K562 (cell line): ENCODE results near the gene CFAP70. TPM values are rescaled to one million over a fixed set of nuclear protein-coding genes. Genes with fewer than 3 reads are reported as not detected.

ENCODE experiments used
- ATAC-seq: fragments of 200-7000 bp; cut with Tn5 transposase; 3 replicates; pipeline ENCODE4 v1.9.1; 2020; ENCODE audit warnings: moderate library complexity
- BruUV-seq: library from RNA; stranded (reverse); fragments of 400-500 nt; replicated peaks from 2 replicates; lab custom pipeline; 2021; lab: Mats Ljungman, UMichigan
- CTCF ChIA-PET: fragments of 300-600 bp; formaldehyde crosslinking; extraction: SDS; loops from one replicate; lab custom pipeline; 2021; ENCODE audit warnings: low intra/inter-chr PET ratio; lab: Yijun Ruan, JAX
- POLR2A ChIA-PET: fragments of 300-600, 350-650 bp; sonication (Branson Sonifier 250); formaldehyde crosslinking; extraction: SDS; loops from one replicate; lab custom pipeline; 2021; ENCODE audit warnings: antibody characterized with exemption, inconsistent platforms; lab: Yijun Ruan, JAX
- DNase-seq, 4 experiments: peaks; one replicate each; pipeline versions ENCODE4 v3.0.0 to v3.0.0-alpha.2; 2011 to 2018; ENCODE audit warnings: low spot score in 3 of 4, mixed read lengths in 3 of 4; ENCODE audit errors: extremely low read depth in 1 of 4
- FAIRE-seq: peaks from 2 replicates; lab custom pipeline; 2011; peaks lifted over from hg19 to GRCh38; lab: Jason Lieb, UNC
- H2AFZ ChIP-seq: 2 replicates; pipeline ENCODE4 v1.6.0; 2011; ENCODE audit warnings: low read depth, low read length, control low read depth, inconsistent platforms
- H3K27ac ChIP-seq: fragments of 200-600 bp; 3 replicates; pipeline ENCODE4 v1.8.0; 2011; ENCODE audit warnings: low read depth, mild to moderate bottlenecking, control low read depth, inconsistent platforms, low read length, moderate library complexity, mixed read lengths; ENCODE audit errors: extremely low read depth
- H3K27me3 ChIP-seq, 2 experiments: fragments of 300-600 bp in 1 of 2; 2 replicates in 1 of 2; 3 replicates in 1 of 2; pipeline versions ENCODE4 v1.6.0 to v1.8.0; 2011; ENCODE audit warnings: inconsistent platforms in 2 of 2, low read length in 2 of 2, mild to moderate bottlenecking in 1 of 2, mixed read lengths in 1 of 2, moderate library complexity in 1 of 2; ENCODE audit not compliant: control insufficient read depth in 2 of 2, insufficient read depth in 2 of 2
- H3K36me3 ChIP-seq: fragments of 300-600 bp; 3 replicates; pipeline ENCODE4 v1.8.0; 2011; ENCODE audit warnings: mild to moderate bottlenecking, low read length, inconsistent platforms; ENCODE audit not compliant: control insufficient read depth, insufficient read depth
- H3K4me1 ChIP-seq, 2 experiments: fragments of 200-600 bp in 1 of 2; replicated peaks in 1 of 2; 2 replicates in 1 of 2; 3 replicates in 1 of 2; pipeline versions ENCODE4 v1.5.1 to v1.8.0; 2011; ENCODE audit warnings: inconsistent platforms in 2 of 2, low read length in 2 of 2, mild to moderate bottlenecking in 1 of 2, mixed read lengths in 1 of 2, moderate library complexity in 1 of 2; ENCODE audit not compliant: control insufficient read depth in 2 of 2, insufficient read depth in 2 of 2
- H3K4me2 ChIP-seq: 2 replicates; pipeline ENCODE4 v1.6.1; 2011; ENCODE audit warnings: low read length, control low read depth, inconsistent platforms, mixed read lengths; ENCODE audit not compliant: insufficient read depth
- H3K4me3 ChIP-seq: fragments of 200-600 bp; sonication (generic), shearing (Covaris generic); 2 replicates; pipeline ENCODE4 v1.5.1; 2016; ENCODE audit warnings: control low read depth, inconsistent platforms
- H3K79me2 ChIP-seq: fragments of 200-600 bp; 3 replicates; pipeline ENCODE4 v1.8.0; 2011; ENCODE audit warnings: low read length, inconsistent platforms; ENCODE audit not compliant: control insufficient read depth, insufficient read depth
- H3K9ac ChIP-seq, 2 experiments: 2 replicates each; pipeline versions ENCODE4 v1.6.0 to v1.6.1; 2011; ENCODE audit warnings: low read depth in 2 of 2, low read length in 2 of 2, control low read depth in 1 of 2, inconsistent platforms in 1 of 2, mild to moderate bottlenecking in 1 of 2, mixed read lengths in 1 of 2; ENCODE audit not compliant: insufficient read depth in 1 of 2
- H3K9me1 ChIP-seq: one replicate; pipeline ENCODE4 v1.6.0; 2011; ENCODE audit warnings: inconsistent platforms, mild to moderate bottlenecking, low read length, moderate library complexity; ENCODE audit not compliant: control insufficient read depth, insufficient read depth
- H3K9me3 ChIP-seq: replicated peaks from 2 replicates; pipeline ENCODE4 v1.5.1; 2011; ENCODE audit warnings: low read depth, low read length, inconsistent platforms; ENCODE audit not compliant: control insufficient read depth, insufficient read depth
- H4K20me1 ChIP-seq: replicated peaks from 2 replicates; pipeline ENCODE4 v1.6.1; 2011; ENCODE audit warnings: low read length, inconsistent platforms, mixed read lengths; ENCODE audit not compliant: control insufficient read depth, insufficient read depth
- BRF1 ChIP-seq: IDR thresholded peaks from 3 replicates; pipeline ENCODE4 v1.6.1; 2011; ENCODE audit warnings: borderline replicate concordance, mild to moderate bottlenecking; ENCODE audit not compliant: insufficient read length; ENCODE audit errors: extremely low read depth
- CREB1 ChIP-seq, 2 experiments: sonication (generic) in 1 of 2; formaldehyde crosslinking in 1 of 2; IDR thresholded peaks; 2 replicates each; pipeline versions ENCODE4 v1.6.1 to v1.8.0; 2012 to 2022; ENCODE audit warnings: inconsistent platforms in 1 of 2, mild to moderate bottlenecking in 1 of 2, missing genetic modification reagents in 1 of 2, moderate library complexity in 1 of 2
- FIP1L1 ChIP-seq: fragments of 200-400 bp; formaldehyde crosslinking; IDR thresholded peaks from 2 replicates; pipeline ENCODE4 v1.6.1; 2018; ENCODE audit warnings: mild to moderate bottlenecking, low read depth, low read length; ENCODE audit not compliant: poor library complexity, severe bottlenecking
- KHSRP ChIP-seq: fragments of 450-650 bp; IDR thresholded peaks from 2 replicates; pipeline ENCODE4 v1.6.1; 2017
- MCM2 ChIP-seq: fragments of 450-650 bp; IDR thresholded peaks from 2 replicates; pipeline ENCODE4 v1.6.1; 2017; ENCODE audit warnings: low read depth, mild to moderate bottlenecking
- MEIS2 ChIP-seq: fragments of 450-650 bp; IDR thresholded peaks from 2 replicates; pipeline ENCODE4 v1.6.1; 2014; ENCODE audit warnings: mild to moderate bottlenecking; ENCODE audit not compliant: partially characterized antibody
- NCOA2 ChIP-seq, 2 experiments: fragments of 450-650 bp; IDR thresholded peaks; 2 replicates each; pipeline ENCODE4 v1.6.1; 2018; ENCODE audit warnings: mild to moderate bottlenecking in 2 of 2, moderate library complexity in 1 of 2; ENCODE audit not compliant: partially characterized antibody in 2 of 2
- PHB2 ChIP-seq: fragments of 450-650 bp; IDR thresholded peaks from 2 replicates; pipeline ENCODE4 v1.6.1; 2017; ENCODE audit warnings: low read depth
- RHOXF2B ChIP-seq: fragments of 250-450 bp; sonication (Bioruptor Pico); conservative IDR thresholded peaks from 2 replicates; pipeline ENCODE4 v1.5.1; 2021
- TGIF2 ChIP-seq: sonication (generic); formaldehyde crosslinking; IDR thresholded peaks from 2 replicates; pipeline ENCODE4 v1.8.1; 2022; ENCODE audit warnings: mild to moderate bottlenecking, missing genetic modification reagents, moderate library complexity
- ZNF23 ChIP-seq: fragments of 250-450 bp; sonication (Bioruptor Pico); IDR thresholded peaks from 2 replicates; pipeline ENCODE4 v1.4.0; 2020; ENCODE audit warnings: mild to moderate bottlenecking
- ZNF24 ChIP-seq: fragments of 450-650 bp; IDR thresholded peaks from 2 replicates; pipeline ENCODE4 v1.6.1; 2016
- ZNF695 ChIP-seq: fragments of 450-650 bp; formaldehyde crosslinking; IDR thresholded peaks from 2 replicates; pipeline ENCODE4 v1.4.0; 2020; ENCODE audit warnings: mild to moderate bottlenecking, moderate library complexity
- ZNF764 ChIP-seq: fragments of 250-450 bp; sonication (Bioruptor Pico); IDR thresholded peaks from 2 replicates; pipeline ENCODE4 v1.4.0; 2020; ENCODE audit warnings: low read depth, mild to moderate bottlenecking, moderate library complexity
- WGBS: fragments of 100-300 bp; shearing (Covaris generic); methylation state at CpG from one replicate; pipeline ENCODE4 v1.1.6; 2016; ENCODE audit warnings: low coverage, mixed read lengths; ENCODE audit not compliant: insufficient coverage; ENCODE audit errors: missing lambda C conversion rate; 5-methylcytosine and 5-hydroxymethylcytosine counted together
- in situ Hi-C: fragments of 300-500 bp; cut with MboI; formaldehyde crosslinking; loops from 4 replicates; pipeline ENCODE4 v1.15.0; 2018; ENCODE audit warnings: inconsistent platforms, mixed read lengths
- intact Hi-C: fragments of 100-400 bp; cut with micrococcal nuclease; formaldehyde crosslinking; loops from 2 replicates; pipeline ENCODE4 v1.14.2; 2022
- polyA plus RNA-seq, 8 experiments: library from polyadenylated mRNA; depleted of rRNA in 4 of 8; stranded (reverse) in 5 of 8; unstranded in 3 of 8; fragments of >200 nt; fragmentation: Nextera tagmentation in 2 of 8; fragmentation: Illumina TruSeq in 1 of 8; extraction: Ambion mirVana in 2 of 8; extraction: Trizol in 1 of 8; gene quantifications; 2 replicates each; pipeline versions ENCODE4 v1.2.1 to v1.2.3, GENCODE V29; 2011 to 2014; ENCODE audit warnings: inconsistent platforms in 1 of 8, missing spikeins in 1 of 8
- total RNA-seq, 7 experiments: library from RNA; depleted of rRNA in 6 of 7; stranded (reverse); fragments of >200 nt in 6 of 7; fragmentation: Illumina TruSeq in 2 of 7; extraction: Trizol in 2 of 7; gene quantifications; 2 replicates each; pipeline versions ENCODE4 v1.2.1 to v1.2.3, GENCODE V29; 2011 to 2021; ENCODE audit warnings: low replicate concordance in 1 of 7
- TF ChIP-seq, protein P1 (sequence below): fragments of 250-450 bp; sonication (Bioruptor Pico); IDR thresholded peaks from 2 replicates; pipeline ENCODE4 v1.8.0; 2021; ENCODE audit warnings: moderate library complexity, mild to moderate bottlenecking, inconsistent platforms

CFAP70 gene
- total and polyA plus RNA-seq, 9 of the 15 experiments (the other 6 are each of a cell fraction or from before 2014, with no cell fraction given) = 0.27 to 1.6 (median 0.86) TPM

DNA sequence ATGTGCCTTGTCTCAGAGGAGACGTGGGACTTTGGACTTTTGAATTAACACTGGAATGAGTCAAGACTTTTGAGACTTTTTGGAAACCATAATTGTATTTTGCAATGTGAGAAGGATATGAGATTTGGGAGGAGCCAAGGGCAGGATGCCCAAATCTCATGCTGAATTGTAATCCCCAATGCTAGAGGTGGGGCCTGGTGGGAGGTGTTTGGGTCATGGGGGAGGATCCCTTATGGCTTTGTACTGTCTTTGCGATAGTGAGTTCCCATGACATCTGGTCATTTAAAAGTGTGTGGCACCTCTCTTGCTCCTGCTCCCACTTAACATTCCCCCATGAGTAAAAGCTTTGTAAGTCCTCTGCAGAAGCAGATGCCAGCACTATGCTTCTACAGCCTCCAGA, 150.8 kb downstream of the CFAP70 start:
- H3K4me3 ChIP-seq = no peak overlapping the region
- in situ Hi-C loops (no loop called here), intact Hi-C loops (no loop called here)
- no peaks in the 10 kb centered on the region for H3K27me3 ChIP-seq
- TF ChIP-seq ZNF23 (CRISPR knock-in tag) (no peak), ZNF24 (no peak), RHOXF2B (CRISPR knock-in tag) (no peak), NCOA2 (IDR thresholded peaks at IDR 0.05; ENCODE audit: partially characterized antibody in 2 of 2) (no peak), TGIF2 (CRISPR knock-in tag) (no peak), PHB2 (no peak), ZNF764 (CRISPR knock-in tag) (no peak), BRF1 (no peak), MCM2 (no peak), CREB1 (IDR thresholded peaks at IDR 0.05) (no peak), CREB1 (CRISPR knock-in tag; IDR thresholded peaks at IDR 0.05) (no peak), ZNF695 (no peak), MEIS2 (no peak), FIP1L1 (no peak), KHSRP (no peak)
- TF ChIP-seq, protein P1, sequence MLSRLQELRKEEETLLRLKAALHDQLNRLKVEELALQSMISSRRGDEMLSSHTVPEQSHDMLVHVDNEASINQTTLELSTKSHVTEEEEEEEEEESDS (CRISPR knock-in tag) = no peak
- no peak overlapping the region for H2AFZ ChIP-seq
- no TSS peak for BruUV-seq
- no peaks in the 10 kb centered on the region for H4K20me1 ChIP-seq
- FAIRE-seq = no peak
- ATAC-seq = peak; percentile 55; the same call in 2 of the 3 replicates
- no peaks in the 10 kb centered on the region for H3K36me3 ChIP-seq
- H3K79me2 ChIP-seq = no peaks in the 10 kb centered on the region
- H3K27ac ChIP-seq = no peak overlapping the region
- ChIA-PET POLR2A (interaction anchor here (1.4 to 2.3 kb wide), 2 partner anchors 12 to 32 kb away, joined by 3 to 5 read pairs; no protein-coding TSS in a partner anchor), CTCF (no interaction called here)
- H3K9me1 ChIP-seq = no peaks in the 10 kb centered on the region
- H3K4me1 ChIP-seq = peaks cover 0 to 10% of the 10 kb centered on the region in 2 experiments; a peak in 2 of 5 replicates
- H3K9ac ChIP-seq = no peak overlapping the region
- H3K4me2 ChIP-seq = no peak overlapping the region
- no peak for DNase-seq
- 40% methylated on average over 2 of the region's 2 CpGs for WGBS
- H3K9me3 ChIP-seq = no peaks in the 10 kb centered on the region; the same call in 1 of the 2 replicates
